PC-3 (cell line): ENCODE measurements around the gene SIDT1. TPM values are rescaled to one million over a fixed set of nuclear protein-coding genes. Genes with fewer than 3 reads are reported as not detected.

Experiments
- ATAC-seq: fragments of 200-7000 bp; cut with Tn5 transposase; 2 replicates; pipeline ENCODE4 v1.9.1; 2020; ENCODE audit warnings: mild to moderate bottlenecking, moderate library complexity
- BruUV-seq: library from RNA; stranded (reverse); fragments of 400-500 nt; replicated peaks from 2 replicates; lab custom pipeline; 2021; lab: Mats Ljungman, UMichigan
- CTCF ChIA-PET: fragments of 300-600 bp; sonication (Branson Sonifier 250); formaldehyde crosslinking; loops from one replicate; lab custom pipeline; 2022; ENCODE audit warnings: antibody characterized with exemption; lab: Charles Lee
- POLR2A ChIA-PET: fragments of 300-600 bp; sonication (Branson Sonifier 250); formaldehyde crosslinking; loops from one replicate; lab custom pipeline; 2022; ENCODE audit warnings: antibody characterized with exemption; ENCODE audit not compliant: unreplicated experiment; lab: Charles Lee
- DNase-seq: peaks from one replicate; pipeline ENCODE4 v3.0.0-alpha.2; 2015
- H2AFZ ChIP-seq: fragments of 300-600 bp; sonication (generic); 2 replicates; pipeline ENCODE4 v1.6.0; 2016; ENCODE audit warnings: antibody characterized with exemption, low read length
- H3F3A ChIP-seq: fragments of 300-600 bp; sonication (generic); one replicate; pipeline ENCODE4 v1.6.0; 2017; ENCODE audit warnings: antibody characterized with exemption, low read length, control low read depth, mild to moderate bottlenecking; ENCODE audit not compliant: unreplicated experiment
- H3K27ac ChIP-seq: fragments of 300-600 bp; sonication (generic); 2 replicates; pipeline ENCODE4 v1.5.1; 2016; ENCODE audit warnings: mild to moderate bottlenecking, low read length
- H3K27me3 ChIP-seq: fragments of 300-600 bp; sonication (generic); 2 replicates; pipeline ENCODE4 v1.6.1; 2016; ENCODE audit warnings: low read length, mixed read lengths
- H3K36me3 ChIP-seq: fragments of 300-600 bp; sonication (generic); 2 replicates; pipeline ENCODE4 v1.6.1; 2016; ENCODE audit warnings: low read depth, mixed run types, low read length, mixed read lengths
- H3K4me1 ChIP-seq: fragments of 300-600 bp; sonication (generic); 2 replicates; pipeline ENCODE4 v1.5.1; 2016; ENCODE audit warnings: low read length; ENCODE audit not compliant: insufficient read depth
- H3K4me2 ChIP-seq: fragments of 300-600 bp; sonication (generic); 2 replicates; pipeline ENCODE4 v1.6.0; 2016; ENCODE audit warnings: low read length
- H3K4me3 ChIP-seq: fragments of 300-600 bp; sonication (generic); 2 replicates; pipeline ENCODE4 v1.5.1; 2016; ENCODE audit warnings: mild to moderate bottlenecking, low read length, mixed read lengths
- H3K79me2 ChIP-seq: fragments of 300-600 bp; sonication (generic); 2 replicates; pipeline ENCODE4 v1.6.1; 2017; ENCODE audit warnings: low read length, mixed read lengths
- H3K9ac ChIP-seq: fragments of 300-600 bp; sonication (generic); 2 replicates; pipeline ENCODE4 v1.6.0; 2016; ENCODE audit warnings: mild to moderate bottlenecking, low read length
- H3K9me2 ChIP-seq: fragments of 300-600 bp; sonication (generic); replicated peaks from 2 replicates; pipeline ENCODE4 v1.6.1; 2016; ENCODE audit warnings: mixed run types, low read length, mixed read lengths
- H3K9me3 ChIP-seq: fragments of 300-600 bp; sonication (generic); 2 replicates; pipeline ENCODE4 v1.6.1; 2016; ENCODE audit warnings: low read length, mixed read lengths
- H4K20me1 ChIP-seq: fragments of 300-600 bp; sonication (generic); 2 replicates; pipeline ENCODE4 v1.6.1; 2016; ENCODE audit warnings: low read length, mixed read lengths
- EZH2 ChIP-seq: fragments of 300-600 bp; sonication (generic); IDR thresholded peaks from one replicate; pipeline ENCODE4 v1.6.1; 2017; ENCODE audit warnings: antibody characterized with exemption, mild to moderate bottlenecking, low read length; ENCODE audit not compliant: unreplicated experiment
- EZH2phosphoT487 ChIP-seq: fragments of 300-600 bp; sonication (generic); IDR thresholded peaks from 2 replicates; pipeline ENCODE4 v1.6.1; 2018; ENCODE audit warnings: mild to moderate bottlenecking, antibody characterized with exemption, low read length, borderline replicate concordance
- intact Hi-C: fragments of 100-400 bp; cut with micrococcal nuclease; formaldehyde crosslinking; loops from 2 replicates; pipeline ENCODE4 v1.9.0; 2023
- total RNA-seq: library from RNA; depleted of rRNA; stranded (reverse); fragments of >200 nt; gene quantifications from 2 replicates; pipeline ENCODE4 v1.2.3, GENCODE V29; 2014
- TF ChIP-seq, protein P1 (sequence below): fragments of 300-600 bp; sonication (generic); conservative IDR thresholded peaks from 2 replicates; pipeline ENCODE4 v1.5.1; 2017; ENCODE audit warnings: antibody characterized with exemption, low read depth, mild to moderate bottlenecking, low read length

Gene SIDT1
- total RNA-seq, 1 experiment from 2014 or later = 14.1 TPM

DNA sequence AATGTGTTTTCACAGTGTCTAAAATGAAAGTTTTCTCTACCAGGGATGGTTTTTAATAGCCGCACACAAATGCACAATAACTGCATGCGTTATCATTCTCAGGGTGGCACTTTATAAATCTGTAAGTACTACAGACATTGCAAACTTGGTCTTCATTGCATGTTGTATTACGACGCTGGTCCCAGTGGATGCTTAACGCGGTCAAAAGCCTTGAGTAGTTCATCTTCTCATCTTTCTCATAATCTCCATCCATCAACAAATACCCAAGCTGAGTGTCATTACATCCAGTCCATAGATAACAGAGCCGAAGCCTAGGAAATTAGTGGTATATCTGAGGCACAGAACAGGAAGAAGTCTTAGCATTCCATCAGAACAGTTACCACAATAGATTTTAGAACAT is 91.5 kb downstream of the SIDT1 start:
- no peaks in the 10 kb centered on the region for H3K9me2 ChIP-seq
- no peaks in the 10 kb centered on the region for H3K27me3 ChIP-seq
- H3K9me3 ChIP-seq = no peaks in the 10 kb centered on the region
- intact Hi-C loops = no loop called here
- no peaks in the 10 kb centered on the region for H3K79me2 ChIP-seq
- no TSS peak for BruUV-seq
- no peak overlapping the region for H3K4me3 ChIP-seq
- no peaks in the 10 kb centered on the region for H4K20me1 ChIP-seq
- no peak overlapping the region for H3K27ac ChIP-seq
- H3K9ac ChIP-seq = no peak overlapping the region
- ATAC-seq (no peak), DNase-seq (no peak)
- POLR2A ChIA-PET = no interaction called here
- 0 out of 2 replicates have a peak, but pooled peaks cover 3% of the 10 kb centered on the region for H3K36me3 ChIP-seq
- H3F3A ChIP-seq = no peaks in the 10 kb centered on the region
- no peaks in the 10 kb centered on the region for H3K4me1 ChIP-seq
- CTCF ChIA-PET = no interaction called here
- no peak overlapping the region for H3K4me2 ChIP-seq
- no peak overlapping the region for H2AFZ ChIP-seq
- TF ChIP-seq EZH2 (no peak), EZH2phosphoT487 (no peak)
- TF ChIP-seq, protein P1, sequence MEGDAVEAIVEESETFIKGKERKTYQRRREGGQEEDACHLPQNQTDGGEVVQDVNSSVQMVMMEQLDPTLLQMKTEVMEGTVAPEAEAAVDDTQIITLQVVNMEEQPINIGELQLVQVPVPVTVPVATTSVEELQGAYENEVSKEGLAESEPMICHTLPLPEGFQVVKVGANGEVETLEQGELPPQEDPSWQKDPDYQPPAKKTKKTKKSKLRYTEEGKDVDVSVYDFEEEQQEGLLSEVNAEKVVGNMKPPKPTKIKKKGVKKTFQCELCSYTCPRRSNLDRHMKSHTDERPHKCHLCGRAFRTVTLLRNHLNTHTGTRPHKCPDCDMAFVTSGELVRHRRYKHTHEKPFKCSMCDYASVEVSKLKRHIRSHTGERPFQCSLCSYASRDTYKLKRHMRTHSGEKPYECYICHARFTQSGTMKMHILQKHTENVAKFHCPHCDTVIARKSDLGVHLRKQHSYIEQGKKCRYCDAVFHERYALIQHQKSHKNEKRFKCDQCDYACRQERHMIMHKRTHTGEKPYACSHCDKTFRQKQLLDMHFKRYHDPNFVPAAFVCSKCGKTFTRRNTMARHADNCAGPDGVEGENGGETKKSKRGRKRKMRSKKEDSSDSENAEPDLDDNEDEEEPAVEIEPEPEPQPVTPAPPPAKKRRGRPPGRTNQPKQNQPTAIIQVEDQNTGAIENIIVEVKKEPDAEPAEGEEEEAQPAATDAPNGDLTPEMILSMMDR = no peak

DNA sequence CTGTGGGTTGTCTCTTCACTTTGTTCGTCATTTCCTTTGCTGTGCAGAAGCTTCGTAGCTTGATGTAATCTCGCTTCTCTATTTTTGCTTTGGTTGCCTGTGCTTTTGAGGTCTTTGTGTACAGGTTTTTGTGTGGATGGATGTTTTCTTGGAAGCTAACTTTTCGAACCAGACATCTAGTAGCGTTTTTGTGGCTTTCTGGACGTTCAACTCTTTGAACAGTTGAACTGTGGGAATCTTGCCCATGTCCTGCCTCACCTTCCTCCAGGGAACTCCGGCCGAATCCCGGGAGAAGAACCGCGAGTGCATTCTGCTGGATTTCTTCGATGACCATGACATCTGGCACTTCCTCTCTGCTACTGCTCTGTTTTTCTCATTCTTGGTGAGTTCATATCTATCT is 93.5 kb downstream of the SIDT1 start:
- Histone ChIP-seq H3K27me3 (no peaks in the 10 kb centered on the region), H3K4me2 (no peak overlapping the region), H4K20me1 (no peaks in the 10 kb centered on the region), H3K9ac (no peak overlapping the region), H3K4me3 (no peak overlapping the region), H3K79me2 (no peaks in the 10 kb centered on the region), H3K9me2 (no peaks in the 10 kb centered on the region), H3K4me1 (no peaks in the 10 kb centered on the region), H3F3A (no peaks in the 10 kb centered on the region), H2AFZ (no peak overlapping the region), H3K9me3 (no peaks in the 10 kb centered on the region), H3K27ac (no peak overlapping the region), H3K36me3 (0 out of 2 replicates have a peak, but pooled peaks cover 3% of the 10 kb centered on the region)
- TF ChIP-seq EZH2phosphoT487 (no peak), EZH2 (no peak)
- TF ChIP-seq, protein P1 = no peak
- ATAC-seq (no peak), DNase-seq (no peak)
- CTCF ChIA-PET = interaction anchor here (0.7 kb wide), 1 partner anchor 130 kb away, joined by 3 read pairs; no protein-coding TSS in a partner anchor
- intact Hi-C loops = loop anchor here (5.0 kb wide), 1 partner anchor 574 kb away; no protein-coding TSS in a partner anchor
- POLR2A ChIA-PET = no interaction called here
- BruUV-seq = no TSS peak

DNA sequence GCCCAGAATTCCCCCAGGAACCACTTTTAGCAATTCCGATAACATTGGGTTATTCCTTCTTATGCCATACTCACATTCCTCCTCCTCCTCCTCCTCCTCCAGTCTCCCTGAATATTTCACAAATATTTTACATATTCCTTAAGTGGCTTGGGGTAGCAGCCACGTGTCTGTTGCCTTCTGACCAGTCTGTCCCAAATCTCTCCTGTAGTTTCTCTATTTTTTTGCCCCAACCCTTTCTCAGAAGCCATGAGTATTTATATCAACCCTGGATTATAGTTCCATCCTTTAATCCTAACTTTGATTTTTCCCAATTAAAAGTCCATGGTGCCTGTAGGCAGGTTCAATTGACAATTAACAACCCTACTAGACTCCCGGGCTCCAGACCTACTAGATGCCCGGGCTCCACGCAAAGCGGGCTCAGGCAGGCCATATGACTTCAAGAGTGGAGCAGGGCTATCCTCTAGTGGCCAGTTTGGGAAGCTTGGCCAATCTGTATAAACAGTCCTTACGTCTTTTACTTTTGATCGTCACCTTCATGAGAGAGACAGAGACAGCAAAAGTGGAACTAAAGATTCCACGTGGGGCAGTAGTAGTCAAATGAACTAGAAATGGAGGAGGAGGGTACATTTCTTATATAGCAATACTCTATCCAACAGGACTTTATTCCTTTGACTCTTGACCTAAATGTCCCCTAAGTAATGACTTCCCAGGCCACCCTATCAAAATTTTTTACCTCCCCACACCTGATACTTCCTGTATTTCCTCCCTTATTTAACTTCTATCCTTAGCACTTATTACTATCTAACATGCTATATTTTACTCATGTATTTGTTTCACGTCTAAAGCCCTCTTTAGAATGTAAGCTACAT is 94.4 kb downstream of the SIDT1 start:
- H3K9ac ChIP-seq = no peak overlapping the region
- no peaks in the 10 kb centered on the region for H3F3A ChIP-seq
- no peak overlapping the region for H3K4me3 ChIP-seq
- 0 out of 2 replicates have a peak, but pooled peaks cover 3% of the 10 kb centered on the region for H3K36me3 ChIP-seq
- H2AFZ ChIP-seq = peak overlapping the region; percentile 33; the same call in 1 of the 2 replicates
- no peaks in the 10 kb centered on the region for H3K4me1 ChIP-seq
- no peak overlapping the region for H3K27ac ChIP-seq
- DNase-seq (peak; percentile 70), ATAC-seq (peak; percentile 84)
- H4K20me1 ChIP-seq = no peaks in the 10 kb centered on the region
- H3K9me2 ChIP-seq = no peaks in the 10 kb centered on the region
- H3K79me2 ChIP-seq = no peaks in the 10 kb centered on the region
- intact Hi-C loops = loop anchor here (1.0 to 5.0 kb wide), 2 partner anchors 131 to 574 kb away; no protein-coding TSS in a partner anchor
- CTCF ChIA-PET = interaction anchor here (1.0 kb wide), 1 partner anchor 21 kb away, joined by 4 read pairs; no protein-coding TSS in a partner anchor
- BruUV-seq = no TSS peak
- H3K4me2 ChIP-seq = no peak overlapping the region
- no peaks in the 10 kb centered on the region for H3K27me3 ChIP-seq
- POLR2A ChIA-PET = no interaction called here
- H3K9me3 ChIP-seq = no peaks in the 10 kb centered on the region
- TF ChIP-seq, protein P1 = peak; percentile 96
- no peak for TF ChIP-seq EZH2phosphoT487
